ENCODE results near the gene EPHB1.
"Not testable (repeated sequence)": the region's sequence is repeated elsewhere in the genome, so short reads cannot be mapped to it uniquely, and the experiment has no call there.

Gene EPHB1

DNA sequence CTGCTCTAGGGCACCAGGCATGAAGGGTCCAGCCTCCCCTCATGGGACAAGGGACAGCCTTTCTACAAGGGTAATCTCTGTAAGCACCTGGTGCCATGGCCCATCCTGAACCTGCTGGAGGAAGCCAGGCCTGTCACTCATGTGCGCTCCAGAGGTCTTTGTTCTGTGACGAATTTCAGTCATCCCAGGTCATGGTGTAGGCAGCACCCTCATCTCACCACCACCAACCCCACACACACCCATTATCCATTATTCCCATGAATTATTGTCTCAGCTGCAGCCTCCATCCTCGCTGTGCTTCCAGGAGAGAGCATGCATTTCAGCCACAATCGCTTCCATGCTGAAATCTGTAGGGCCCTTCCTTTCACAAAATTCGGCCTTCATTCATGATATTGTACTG lies 419.3 kb downstream of the EPHB1 start:
- DNase-seq (ENCODE audit: low read depth, low spot score): no peak

- DNase-seq (ENCODE audit: low read depth, low spot score): no peak
These were observed 420.5 kb downstream of the EPHB1 start for GRCh38 chr3:135215516-135215915.

GRCh38 chr3:135216659-135217058 lies 421.6 kb downstream of the EPHB1 start:
- no peak for DNase-seq (ENCODE audit: low read depth, low spot score)

GRCh38 chr3:135217730-135218129 lies 422.7 kb downstream of the EPHB1 start:
- no peak for DNase-seq (ENCODE audit: low read depth, low spot score)

DNA sequence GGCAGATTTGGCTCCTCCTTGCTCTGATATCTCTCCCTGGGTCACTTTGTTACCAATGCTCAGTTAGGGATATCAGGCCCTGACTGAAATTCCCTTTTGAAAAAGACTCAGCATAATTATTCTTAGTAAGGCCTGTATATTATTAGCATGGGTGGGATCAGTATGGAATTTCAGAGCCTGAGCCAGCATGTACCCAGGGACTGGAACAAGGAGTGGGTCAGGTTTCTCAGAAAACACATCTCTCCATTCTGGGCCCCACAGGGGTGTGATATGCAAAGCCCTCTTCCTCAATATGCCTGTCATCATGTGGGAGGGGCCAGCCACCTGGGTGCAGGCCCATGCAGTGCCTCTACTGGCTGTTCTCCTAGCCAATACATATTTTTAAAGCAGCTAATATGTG lies 423.2 kb downstream of the EPHB1 start:
- no peak for DNase-seq (ENCODE audit: low read depth, low spot score)

DNA sequence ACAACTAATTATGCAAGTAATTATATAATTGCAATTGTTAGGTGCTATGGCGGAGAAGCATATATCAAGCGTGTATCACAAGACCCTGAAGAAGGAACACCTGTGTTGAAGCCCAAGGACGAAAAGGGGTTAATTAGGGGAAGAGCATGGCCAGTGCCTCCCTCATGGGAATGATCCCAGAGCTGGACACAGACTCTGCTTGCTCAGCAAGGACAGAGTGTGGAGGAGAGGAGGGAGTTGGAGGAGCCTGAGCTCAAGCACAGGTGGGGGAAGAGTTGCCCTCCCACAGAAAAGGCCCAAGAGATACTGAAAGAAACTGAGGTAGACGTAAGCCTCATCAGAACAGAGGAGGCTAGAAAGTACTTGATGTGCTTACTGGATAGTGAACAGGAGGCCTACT lies 423.7 kb downstream of the EPHB1 start:
- DNase-seq (ENCODE audit: low read depth, low spot score): no peak

DNA sequence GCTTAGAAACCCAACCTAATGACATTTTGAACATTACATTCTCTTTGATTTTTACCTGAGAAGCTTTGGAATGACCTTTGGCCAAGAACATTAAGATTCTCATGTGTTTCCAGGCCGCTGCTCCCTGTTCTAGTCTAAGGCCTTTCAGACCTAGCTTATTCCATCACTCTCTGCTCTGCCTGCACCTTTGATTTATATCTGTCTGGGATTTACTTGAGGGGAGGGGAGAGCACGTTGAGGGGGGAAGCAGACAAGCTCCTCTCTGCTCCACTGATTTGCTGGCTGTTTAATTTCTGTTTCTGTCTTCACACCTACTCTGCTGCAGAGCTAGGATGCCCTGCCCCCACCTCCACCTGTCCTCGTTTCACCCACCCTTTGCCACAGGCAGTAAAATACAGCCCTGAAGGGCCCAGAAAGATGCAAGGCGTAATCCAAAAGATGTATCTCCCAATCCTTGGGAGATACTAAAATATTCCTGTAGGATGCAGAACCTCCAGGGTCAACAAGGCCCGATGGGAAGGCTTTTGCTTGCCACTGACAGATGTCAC lies 429.8 kb downstream of the EPHB1 start:
- no peak for DNase-seq (ENCODE audit: low read depth, low spot score)

DNA sequence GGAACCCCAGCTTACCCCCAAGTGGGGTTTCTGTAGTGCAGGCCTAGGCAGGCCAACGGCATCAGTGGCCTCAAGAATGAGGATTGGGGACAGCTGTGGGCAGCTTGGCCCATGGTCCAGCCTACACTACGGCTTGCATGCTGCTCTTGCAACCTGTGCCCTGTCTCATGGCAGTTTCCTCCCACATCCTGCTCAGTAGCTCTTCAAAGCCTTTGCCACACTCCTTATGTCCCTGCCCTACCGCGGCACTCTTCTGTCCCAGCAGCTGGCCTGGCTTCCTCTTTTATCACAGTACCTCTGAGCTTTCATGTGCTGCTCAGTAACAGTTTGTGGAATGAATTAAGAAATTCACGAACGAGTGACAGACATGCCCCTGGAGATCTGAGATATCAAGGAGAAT lies 431.0 kb downstream of the EPHB1 start:
- no peak for DNase-seq (ENCODE audit: low read depth, low spot score)

DNA sequence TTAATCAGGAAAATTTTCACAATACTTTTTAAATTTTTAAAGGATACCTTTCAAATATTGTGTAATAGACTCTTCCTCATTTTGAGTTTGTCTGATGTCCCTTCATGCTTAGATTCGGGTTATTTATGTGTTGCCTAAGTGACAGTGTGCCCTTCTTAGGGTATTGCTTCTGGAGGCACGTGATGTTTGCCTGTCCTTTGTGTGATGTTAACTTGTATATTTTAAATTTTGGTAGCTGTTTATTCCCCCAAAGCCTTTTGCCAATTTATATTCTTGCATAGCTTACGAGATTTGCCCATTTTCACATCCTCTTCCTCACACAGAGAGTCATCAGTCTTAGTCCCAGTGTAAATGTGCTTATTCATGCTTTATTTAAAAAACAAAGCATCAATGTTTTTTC lies 433.1 kb downstream of the EPHB1 start:
- no peak for DNase-seq (ENCODE audit: low read depth, low spot score)

GRCh38 chr3:135229018-135229495 lies 434.0 kb downstream of the EPHB1 start:
- DNase-seq (ENCODE audit: low read depth, low spot score): no peak

DNA sequence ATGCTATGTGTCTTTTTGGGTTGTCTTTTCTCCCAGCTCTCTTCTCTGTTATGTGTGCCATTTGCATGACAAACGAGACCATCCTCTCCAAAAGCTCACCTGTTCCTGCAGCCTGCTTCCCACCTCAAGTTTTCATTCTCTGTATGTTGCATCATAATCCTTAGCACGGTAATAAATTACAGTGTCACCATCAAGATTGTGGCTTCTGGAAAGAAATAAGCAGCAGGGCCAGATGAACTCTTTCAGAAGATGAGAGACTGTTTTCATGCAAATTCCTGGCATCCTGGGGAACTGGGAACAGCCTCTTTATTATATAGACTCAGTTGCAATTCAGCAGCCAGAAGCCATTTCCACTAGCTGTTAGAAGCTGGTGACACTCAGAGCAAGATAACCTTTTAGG lies 436.7 kb downstream of the EPHB1 start:
- DNase-seq (ENCODE audit: low read depth, low spot score): no peak

DNA sequence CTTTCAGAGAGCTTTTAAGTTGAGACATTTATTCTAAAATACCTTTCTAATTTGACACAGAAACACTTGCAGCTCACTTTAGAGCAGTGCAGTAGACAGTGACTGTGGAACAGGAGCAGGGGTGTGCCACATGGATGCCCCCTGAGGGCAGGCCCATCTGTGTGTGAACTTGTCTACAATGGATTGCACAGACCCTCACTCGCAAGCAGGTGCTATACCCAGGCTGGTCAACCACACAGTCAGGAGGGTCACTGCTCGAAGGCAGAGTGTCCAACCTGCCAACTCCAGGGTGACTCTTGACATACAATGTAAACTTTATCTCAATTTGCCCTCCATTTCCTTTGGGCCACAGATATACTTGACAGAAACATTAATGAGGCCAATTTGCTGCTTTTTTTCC lies 437.2 kb downstream of the EPHB1 start:
- DNase-seq (ENCODE audit: low read depth, low spot score): no peak

GRCh38 chr3:135233476-135233875 lies 438.4 kb downstream of the EPHB1 start:
- DNase-seq (ENCODE audit: low read depth, low spot score): not testable (repeated sequence)

- DNase-seq (ENCODE audit: low read depth, low spot score): no peak
These were observed 440.5 kb downstream of the EPHB1 start for GRCh38 chr3:135235541-135235940.

DNA sequence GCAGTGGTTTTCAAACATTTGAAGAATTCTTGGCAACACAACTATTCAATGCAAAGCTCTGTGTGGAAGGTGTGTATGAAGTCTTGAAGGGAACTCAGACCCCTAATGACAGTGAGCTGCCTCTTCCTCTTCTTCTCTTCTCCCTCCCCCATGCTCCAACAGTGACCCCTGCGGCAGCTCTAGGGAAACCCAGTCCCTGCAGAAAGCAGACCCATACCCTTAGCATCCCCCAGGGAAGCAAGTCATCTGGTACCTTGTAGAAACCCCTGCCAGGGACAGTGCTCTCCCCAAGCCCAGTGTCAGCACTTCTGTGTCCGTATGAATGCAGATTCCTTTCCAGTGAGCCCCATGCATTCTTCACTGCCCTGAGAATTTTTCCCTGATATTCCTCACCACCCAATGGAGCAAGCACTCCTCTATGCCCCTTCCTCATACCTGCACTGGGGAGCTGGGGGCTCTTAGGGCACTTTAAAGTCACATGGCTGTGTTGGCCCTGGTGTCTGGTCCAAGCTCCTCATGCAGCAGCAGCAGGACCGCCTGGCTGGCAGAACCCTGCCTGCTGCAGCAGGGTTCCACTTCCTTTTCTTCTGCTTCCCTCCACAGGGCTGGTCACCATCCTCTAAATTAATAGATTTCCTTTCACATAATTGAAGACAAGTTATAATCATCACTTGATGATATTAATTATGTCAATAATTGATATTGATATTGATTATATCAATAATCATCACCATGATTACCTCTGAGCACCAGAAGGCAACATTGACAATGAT lies 442.5 kb downstream of the EPHB1 start:
- DNase-seq (ENCODE audit: low read depth, low spot score): no peak

- no peak for DNase-seq (ENCODE audit: low read depth, low spot score)
These were observed 443.3 kb downstream of the EPHB1 start for GRCh38 chr3:135238236-135238830.

DNA sequence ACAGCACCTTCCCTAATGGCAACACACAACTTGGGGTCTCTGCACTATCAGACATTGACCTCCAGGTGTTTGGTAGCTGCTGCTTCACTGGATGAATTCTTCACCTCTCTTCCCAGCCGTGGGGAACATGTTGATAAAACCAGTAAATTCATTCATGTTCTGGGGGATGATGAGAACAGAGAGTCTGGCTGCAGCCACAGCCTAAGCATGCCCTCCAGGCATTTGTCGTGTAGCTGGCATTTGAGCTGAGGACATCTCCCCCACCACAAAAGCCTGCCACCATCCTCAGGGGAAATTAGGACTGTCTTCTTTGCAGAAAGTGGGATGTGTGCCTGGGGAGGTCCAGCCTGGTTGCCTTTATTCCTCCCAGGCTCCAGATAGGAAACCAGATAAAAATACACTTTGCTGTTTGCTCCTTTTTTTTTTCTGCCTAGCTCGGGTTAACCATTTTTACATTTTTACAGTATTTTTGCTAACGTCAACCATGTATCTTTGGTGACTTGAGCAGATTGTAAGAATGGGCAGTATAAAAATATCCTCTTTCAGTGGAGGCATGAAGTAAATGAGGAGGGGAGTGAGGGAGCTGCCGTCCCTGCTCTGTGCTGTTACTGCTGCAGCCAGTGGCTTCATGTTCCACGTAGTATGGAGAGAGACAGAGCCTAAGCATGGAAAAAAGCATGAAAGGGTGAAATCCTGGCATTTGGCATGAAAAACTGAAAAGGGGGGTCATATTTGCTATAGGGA lies 444.0 kb downstream of the EPHB1 start:
- DNase-seq (ENCODE audit: low read depth, low spot score): no peak

- no peak for DNase-seq (ENCODE audit: low read depth, low spot score)
These were observed 444.5 kb downstream of the EPHB1 start for GRCh38 chr3:135239615-135239884.

GRCh38 chr3:135240426-135240825 lies 445.4 kb downstream of the EPHB1 start:
- no peak for DNase-seq (ENCODE audit: low read depth, low spot score)

DNA sequence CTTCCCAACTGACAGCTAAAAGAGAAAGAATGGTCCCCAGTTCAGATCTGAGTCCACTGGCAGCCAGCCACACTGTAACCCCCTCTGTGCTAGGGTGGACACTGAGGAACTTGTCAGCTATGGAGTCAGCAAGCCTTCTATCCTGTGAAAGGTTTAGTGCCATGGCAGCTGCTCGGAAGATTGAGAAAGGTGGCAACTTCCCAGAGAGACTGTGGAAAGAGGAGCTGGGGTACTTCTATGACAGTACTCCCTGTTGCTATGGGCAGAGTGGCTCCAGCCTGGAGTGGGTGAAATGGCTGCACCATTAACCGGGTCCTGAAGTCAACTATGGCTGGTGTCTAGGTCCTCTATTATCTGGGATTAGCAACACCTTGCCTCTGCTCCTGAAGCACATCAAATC lies 447.2 kb downstream of the EPHB1 start:
- DNase-seq (ENCODE audit: low read depth, low spot score): no peak

DNA sequence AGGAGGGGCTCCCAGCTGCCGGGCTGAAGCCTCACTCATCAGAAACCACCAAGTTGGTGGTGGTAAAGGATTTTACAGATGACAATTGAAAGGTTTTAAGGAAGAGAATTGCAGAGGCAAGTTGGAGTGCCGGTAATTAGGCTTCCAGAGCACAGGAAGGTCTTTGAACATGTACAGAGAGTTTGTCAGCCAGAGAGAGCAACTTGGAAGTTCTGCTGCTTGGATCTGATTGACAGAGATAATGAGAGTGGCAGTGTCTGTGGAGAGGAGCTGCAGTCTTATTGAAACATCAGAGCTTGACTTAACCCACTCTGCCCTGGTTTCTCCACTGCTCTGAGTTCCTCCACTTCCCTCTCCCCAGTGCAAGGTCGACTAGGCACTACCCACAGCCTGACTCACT lies 448.6 kb downstream of the EPHB1 start:
- DNase-seq (ENCODE audit: low read depth, low spot score): no peak

DNA sequence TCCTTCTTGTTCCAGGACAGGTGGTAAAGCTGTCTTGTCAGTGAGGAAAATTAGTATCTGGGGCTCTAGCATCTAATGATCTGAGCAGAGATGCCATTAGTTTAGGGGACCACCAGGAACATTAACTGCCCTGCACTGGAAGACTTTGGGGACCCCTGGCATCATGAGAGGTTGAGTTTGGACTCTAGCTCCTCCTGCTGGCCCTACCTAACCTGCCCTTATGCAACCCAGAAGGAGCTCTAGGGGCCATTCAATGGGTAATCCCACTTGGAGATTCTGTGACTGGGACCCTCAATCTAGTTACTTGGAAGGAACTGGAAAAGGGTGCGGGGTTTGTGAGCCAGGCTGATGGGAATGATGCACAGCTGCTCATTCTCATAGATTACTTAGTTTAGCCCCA lies 451.0 kb downstream of the EPHB1 start:
- no peak for DNase-seq (ENCODE audit: low read depth, low spot score)

DNA sequence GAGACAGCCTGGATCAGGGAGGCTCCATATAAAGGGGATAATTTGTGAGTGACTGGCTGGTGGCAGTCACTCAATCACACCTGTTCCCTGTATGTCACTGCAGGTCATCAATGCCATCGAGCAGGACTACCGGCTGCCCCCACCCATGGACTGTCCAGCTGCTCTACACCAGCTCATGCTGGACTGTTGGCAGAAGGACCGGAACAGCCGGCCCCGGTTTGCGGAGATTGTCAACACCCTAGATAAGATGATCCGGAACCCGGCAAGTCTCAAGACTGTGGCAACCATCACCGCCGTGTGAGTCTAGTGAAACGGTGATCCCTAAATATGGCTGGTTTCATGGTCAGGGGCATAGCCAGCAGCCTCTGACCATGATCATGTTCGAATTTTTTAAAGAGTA lies 453.2 kb downstream of the EPHB1 start:
- no peak for DNase-seq (ENCODE audit: low read depth, low spot score)
